Measurements from ENCODE around the gene AP1M1. TPM values are rescaled to one million over a fixed set of nuclear protein-coding genes. Genes with fewer than 3 reads are reported as not detected.
"Not testable (repeated sequence)": the region's sequence is repeated elsewhere in the genome, so short reads cannot be mapped to it uniquely, and the experiment has no call there.

AP1M1 gene
- total and polyA plus RNA-seq, 2 of the 4 experiments (the other 2 are of a cell fraction) = 85.1 to 99.1 TPM

DNA sequence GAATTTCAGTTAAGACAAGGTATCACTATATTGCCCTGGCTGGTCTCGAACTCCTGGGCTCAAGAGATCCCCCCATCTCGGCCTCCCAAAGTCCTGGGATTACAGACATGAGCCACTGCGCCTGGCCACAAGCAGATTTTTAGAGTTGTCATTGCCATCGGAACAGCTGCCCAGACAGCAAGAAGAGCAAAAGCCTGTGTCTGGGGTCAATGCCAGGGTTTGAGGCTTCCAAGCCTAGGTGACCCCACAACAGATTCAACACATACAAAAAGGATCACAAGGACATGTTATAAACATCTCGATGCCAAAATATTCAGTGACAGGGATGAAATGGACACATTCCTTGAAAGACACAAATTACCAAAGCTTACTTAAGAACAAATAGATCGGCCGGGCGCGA, 86.8 kb downstream of the AP1M1 start:
- POLR2A ChIA-PET (ENCODE audit: unreplicated experiment) = no interaction called here

DNA sequence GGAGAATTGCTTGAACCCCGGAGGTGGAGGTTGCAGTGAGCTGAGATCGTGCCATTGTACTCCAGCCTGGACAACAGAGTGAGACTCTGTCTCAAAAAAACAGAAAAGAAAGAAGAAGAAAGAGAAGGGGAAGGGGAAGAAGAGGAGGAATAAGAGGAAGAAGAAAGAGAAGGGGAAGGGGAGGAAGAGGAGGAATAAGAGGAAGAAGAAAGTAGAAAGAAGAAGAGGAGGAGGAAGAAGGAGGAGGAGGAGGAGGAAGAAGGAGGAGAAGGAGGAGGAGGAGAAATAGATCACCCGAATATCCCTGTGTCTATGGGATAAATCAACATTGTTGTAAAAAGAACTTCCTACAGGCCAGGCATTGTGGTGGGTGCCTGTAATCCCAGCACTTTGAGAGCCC, 87.4 kb downstream of the AP1M1 start:
- H3K9me3 ChIP-seq (ENCODE audit: control insufficient read depth, insufficient read depth, low read length); H3K36me3 ChIP-seq (ENCODE audit: control insufficient read depth, insufficient read depth, low read length); H3K14ac ChIP-seq (replicated peaks; ENCODE audit: low read depth, low read length); in situ Hi-C loops (cut with MboI; ENCODE audit: low sequenced_read_pairs); H2BK5ac ChIP-seq (ENCODE audit: low read depth, low read length, poor library complexity, severe bottlenecking); H3K9ac ChIP-seq (ENCODE audit: low read depth, low read length); H3K56ac ChIP-seq (ENCODE audit: extremely low read depth, insufficient read depth, low read length); intact Hi-C loops (cut with micrococcal nuclease); H2BK120ac ChIP-seq (ENCODE audit: low read depth, low read length); H2AFZ ChIP-seq (replicated peaks; ENCODE audit: low read length, poor library complexity); H3K4me1 ChIP-seq (ENCODE audit: control insufficient read depth, insufficient read depth, low read length); H2BK15ac ChIP-seq (ENCODE audit: low read depth, low read length); H3K4me2 ChIP-seq (ENCODE audit: low read depth, low read length); H4K91ac ChIP-seq (ENCODE audit: insufficient read depth, low read depth, low read length); H3K4ac ChIP-seq (ENCODE audit: low read depth, low read length); DNase-seq; H4K5ac ChIP-seq (ENCODE audit: low read depth, low read length); POLR2A ChIA-PET (ENCODE audit: unreplicated experiment); H3K9me1 ChIP-seq (ENCODE audit: insufficient read depth, low read length); H4K20me1 ChIP-seq (ENCODE audit: insufficient read depth, low read length); H3K27ac ChIP-seq (ENCODE audit: insufficient read depth, low read length); H2AK9ac ChIP-seq (replicated peaks; ENCODE audit: low read depth, low read length, poor library complexity); H2BK20ac ChIP-seq (ENCODE audit: low read depth, low read length); H3K4me3 ChIP-seq (ENCODE audit: insufficient read depth, low read depth, low read length); dilution Hi-C loops (cut with HindIII; ENCODE audit: low sequenced_read_pairs, unreplicated experiment); H3K23ac ChIP-seq (ENCODE audit: low read depth, low read length); H4K8ac ChIP-seq (ENCODE audit: low read depth in 2 of 2, low read length in 2 of 2); H3K18ac ChIP-seq (ENCODE audit: low read depth, low read length); CTCF ChIA-PET; H3K79me1 ChIP-seq (ENCODE audit: low read depth in 1 of 2, low read length in 2 of 2); ATAC-seq (ENCODE audit: low read depth); H2AK5ac ChIP-seq (ENCODE audit: low read depth, low read length); BruUV-seq (replicated peaks): not testable (repeated sequence)
- peaks cover 15% of the 10 kb centered on the region for H3K27me3 ChIP-seq (ENCODE audit: control insufficient read depth, insufficient read depth, low read length)
- WGBS, 2 experiments (ENCODE audit: extremely low coverage in 2 of 2, insufficient read length in 1 of 2) = 100% methylated on average over 2 of the region's 3 CpGs; no CpG with 5 or more reads in 1 of the 2 experiments

More for the DNA sequence above, 86.8 kb downstream of the AP1M1 start:
- BruUV-seq (replicated peaks) = no TSS peak
- Histone ChIP-seq H3K18ac (ENCODE audit: low read depth, low read length) (no peak overlapping the region), H3K9ac (ENCODE audit: low read depth, low read length) (no peak overlapping the region), H2BK15ac (ENCODE audit: low read depth, low read length) (no peak overlapping the region), H3K27ac (ENCODE audit: insufficient read depth, low read length) (no peak overlapping the region), H2AFZ (replicated peaks; ENCODE audit: low read length, poor library complexity) (no peak overlapping the region), H2BK5ac (ENCODE audit: low read depth, low read length, poor library complexity, severe bottlenecking) (no peak overlapping the region), H3K14ac (replicated peaks; ENCODE audit: low read depth, low read length) (no peak overlapping the region), H3K4ac (ENCODE audit: low read depth, low read length) (no peak overlapping the region), H2AK5ac (ENCODE audit: low read depth, low read length) (0 out of 2 replicates have a peak overlapping the region, but pooled peaks have one; percentile 54), H3K4me2 (ENCODE audit: low read depth, low read length) (no peak overlapping the region), H3K4me3 (ENCODE audit: insufficient read depth, low read depth, low read length) (no peak overlapping the region), H3K9me1 (ENCODE audit: insufficient read depth, low read length) (0 out of 2 replicates have a peak, but pooled peaks cover 3% of the 10 kb centered on the region), H3K79me1 (ENCODE audit: low read depth in 1 of 2, low read length in 2 of 2) (no peaks in the 10 kb centered on the region), H2AK9ac (replicated peaks; ENCODE audit: low read depth, low read length, poor library complexity) (no peak overlapping the region), H2BK120ac (ENCODE audit: low read depth, low read length) (no peak overlapping the region), H2BK20ac (ENCODE audit: low read depth, low read length) (no peak overlapping the region), H3K56ac (ENCODE audit: extremely low read depth, insufficient read depth, low read length) (no peak overlapping the region), H4K20me1 (ENCODE audit: insufficient read depth, low read length) (no peaks in the 10 kb centered on the region), H4K5ac (ENCODE audit: low read depth, low read length) (no peak overlapping the region), H3K4me1 (ENCODE audit: control insufficient read depth, insufficient read depth, low read length) (peaks cover 6% of the 10 kb centered on the region), H4K8ac (ENCODE audit: low read depth in 2 of 2, low read length in 2 of 2) (no peak overlapping the region), H3K23ac (ENCODE audit: low read depth, low read length) (peak overlapping the region; percentile 15; the same call in 1 of the 2 replicates), H3K9me3 (ENCODE audit: control insufficient read depth, insufficient read depth, low read length) (no peaks in the 10 kb centered on the region), H3K27me3 (ENCODE audit: control insufficient read depth, insufficient read depth, low read length) (peaks cover 15% of the 10 kb centered on the region), H4K91ac (ENCODE audit: insufficient read depth, low read depth, low read length) (no peak overlapping the region), H3K36me3 (ENCODE audit: control insufficient read depth, insufficient read depth, low read length) (no peaks in the 10 kb centered on the region)
- CTCF ChIA-PET = no interaction called here
- TF ChIP-seq MXI1 (IDR thresholded peaks at IDR 0.05; ENCODE audit: borderline replicate concordance, low read depth, low read length) (no peak), CHD1 (IDR thresholded peaks at IDR 0.05; ENCODE audit: low read depth, low read length) (no peak), RCOR1 (IDR thresholded peaks at IDR 0.05; ENCODE audit: insufficient replicate concordance, low read length) (no peak), MAFK (IDR thresholded peaks at IDR 0.05; ENCODE audit: low read depth, low read length) (no peak), MAZ (IDR thresholded peaks at IDR 0.05; ENCODE audit: borderline replicate concordance, low read depth, low read length) (no peak), POLR2A (IDR thresholded peaks at IDR 0.05; ENCODE audit: low read depth, low read length) (no peak), RAD21 (IDR thresholded peaks at IDR 0.05; ENCODE audit: low read length) (no peak), RFX5 (IDR thresholded peaks at IDR 0.05; ENCODE audit: low read depth, low read length) (no peak)
- WGBS, 2 experiments (ENCODE audit: extremely low coverage in 2 of 2, insufficient read length in 1 of 2) = 97% methylated on average over 5 of the region's 9 CpGs; no CpG with 5 or more reads in 1 of the 2 experiments
- no peak for ATAC-seq (ENCODE audit: low read depth)
- no peak for DNase-seq
- in situ Hi-C loops (cut with MboI; ENCODE audit: low sequenced_read_pairs) (no loop called here), dilution Hi-C loops (cut with HindIII; ENCODE audit: low sequenced_read_pairs, unreplicated experiment) (no loop called here), intact Hi-C loops (cut with micrococcal nuclease) (loop anchor here (5.0 kb wide), 1 partner anchor 33 kb away; no protein-coding TSS in a partner anchor)

All from IMR-90 (cell line).